ENCODE results near the gene MTARC1. TPM values are rescaled to one million over a fixed set of nuclear protein-coding genes. Genes with fewer than 3 reads are reported as not detected.
A peak's percentile ranks its signal among the peaks of the same experiment; 100 is the strongest.

Gene MTARC1
- total and polyA plus RNA-seq, 10 of the 15 experiments (the other 5 are each of a cell fraction or from before 2014, with no cell fraction given) = 0.23 to 1.5 (median 0.48) TPM

- TF ChIP-seq MTA3 (IDR thresholded peaks at IDR 0.05; ENCODE audit: borderline replicate concordance, low read length) (no peak), MYC (IDR thresholded peaks at IDR 0.05; ENCODE audit: insufficient read depth, insufficient read length, insufficient replicate concordance, low read length, severe bottlenecking) (no peak), SP1 (IDR thresholded peaks at IDR 0.05; ENCODE audit: low read depth, low read length) (no peak)
Observed at GRCh38 chr1:220747437-220748088, 39.1 kb upstream of the MTARC1 start (continued).

DNA sequence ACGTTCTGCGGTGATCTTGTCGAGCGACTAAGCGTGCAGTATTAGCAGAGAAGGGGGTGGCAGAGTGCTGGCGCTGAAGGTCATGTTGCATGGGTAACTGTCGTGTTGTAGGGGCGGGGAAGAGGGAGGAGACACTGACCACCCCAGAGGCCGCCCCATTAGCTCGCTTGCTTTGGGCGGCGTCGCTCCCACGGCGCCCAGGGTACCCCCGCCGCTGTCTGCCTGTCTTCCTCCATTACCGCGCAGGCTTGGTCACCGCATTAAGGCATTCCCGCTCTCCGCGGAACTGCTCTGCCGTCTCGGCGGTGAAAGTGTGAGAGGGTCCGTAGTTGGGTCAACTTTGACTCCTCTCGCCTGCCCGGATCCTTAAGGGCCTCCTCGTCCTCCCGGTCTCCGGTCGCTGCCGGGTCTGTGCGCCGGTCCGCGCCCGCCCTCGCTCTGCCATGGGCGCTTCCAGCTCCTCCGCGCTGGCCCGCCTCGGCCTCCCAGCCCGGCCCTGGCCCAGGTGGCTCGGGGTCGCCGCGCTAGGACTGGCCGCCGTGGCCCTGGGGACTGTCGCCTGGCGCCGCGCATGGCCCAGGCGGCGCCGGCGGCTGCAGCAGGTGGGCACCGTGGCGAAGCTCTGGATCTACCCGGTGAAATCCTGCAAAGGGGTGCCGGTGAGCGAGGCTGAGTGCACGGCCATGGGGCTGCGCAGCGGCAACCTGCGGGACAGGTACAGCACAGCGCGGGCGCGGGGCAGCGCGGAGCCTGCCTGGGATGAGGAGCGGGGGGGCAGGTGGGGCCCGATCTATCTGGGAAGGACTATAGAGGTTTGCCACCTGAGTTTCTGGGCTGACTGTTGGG is 38.4 kb upstream of the MTARC1 start, which contains the start of gene MTARC2:
MTARC2 (plus strand) TSS at position 234 of the 846 bp plus-strand sequence; CDS start at position 444, 210 bp downstream.
- intact Hi-C loops (cut with micrococcal nuclease; ENCODE audit: unreplicated experiment) (no loop called here), in situ Hi-C loops (cut with MboI) (no loop called here)
- H3K9ac ChIP-seq (ENCODE audit: control insufficient read depth, insufficient read depth, low read length) = no peak within 1 kb of the TSS
- ATAC-seq (peak; percentile 90), DNase-seq (ENCODE audit: low read depth, low spot score) (no peak), FAIRE-seq (no peak)
- H3K4me1 ChIP-seq (ENCODE audit: control insufficient read depth, insufficient read depth, low read length) = no peaks in the 10 kb centered on the region
- no TSS peak for BruUV-seq (replicated peaks)
- WGBS (ENCODE audit: insufficient coverage, insufficient replicate concordance, low lambda C conversion rate, missing lambda C conversion rate) = 1% methylated on average over 67 of the region's 77 CpGs
- ChIA-PET POLR2A (interaction anchor here (1.0 kb wide), 1 partner anchor 15 kb away, joined by 3 read pairs; no protein-coding TSS in a partner anchor), CTCF (interaction anchor here (1.7 to 2.6 kb wide), 3 partner anchors 15 to 28 kb away, joined by 4 to 12 read pairs (median 9); no protein-coding TSS in a partner anchor), RAD21 (ENCODE audit: unreplicated experiment) (interaction anchor here (1.1 kb wide), 1 partner anchor 15 kb away, joined by 4 read pairs; no protein-coding TSS in a partner anchor), SMC1A (ENCODE audit: uncharacterized antibody, unreplicated experiment) (interaction anchor here (0.9 to 2.2 kb wide), 2 partner anchors 10 to 11 kb away, joined by 3 to 6 read pairs; no protein-coding TSS in a partner anchor)
- peak within 1 kb of the TSS; percentile 17; the same call in 1 of the 2 replicates for H2AFZ ChIP-seq (ENCODE audit: control insufficient read depth, low read depth, low read length)
- peaks cover 2 to 10% of the 10 kb centered on the region in 2 experiments; a peak in 2 of 4 replicates for H3K27me3 ChIP-seq (replicated peaks in 1 of 2; ENCODE audit: control insufficient read depth in 2 of 2, insufficient read depth in 2 of 2, low read length in 1 of 2)
- no peak within 1 kb of the TSS for H3K27ac ChIP-seq (ENCODE audit: control insufficient read depth, insufficient read depth)
- H4K20me1 ChIP-seq (ENCODE audit: control insufficient read depth, insufficient read depth) = no peaks in the 10 kb centered on the region
- no peaks in the 10 kb centered on the region for H3K79me2 ChIP-seq (ENCODE audit: control insufficient read depth, insufficient read depth, low read length)
- H3K36me3 ChIP-seq (ENCODE audit: control insufficient read depth in 2 of 2, insufficient read depth in 2 of 2, low read length in 1 of 2) = no peaks in the 10 kb centered on the region
- H3K4me3 ChIP-seq = no peak within 1 kb of the TSS
- no peaks in the 10 kb centered on the region for H3K9me3 ChIP-seq (replicated peaks; ENCODE audit: control insufficient read depth, insufficient read depth, low read length)
- TF ChIP-seq IKZF1 (conservative IDR thresholded peaks at IDR 0.05) = peak; percentile 32; the same call in 1 of the 2 replicates
- peak; percentile 30; the same call in 1 of the 2 replicates for TF ChIP-seq POLR2A (IDR thresholded peaks at IDR 0.05; ENCODE audit: low read depth, low read length)
- no peak for TF ChIP-seq FOXK2 (IDR thresholded peaks at IDR 0.05)
- TF ChIP-seq HDGF (IDR thresholded peaks at IDR 0.05) = 0 out of 2 replicates have a peak, but pooled peaks have one; percentile 25
- no peak for TF ChIP-seq SP1 (IDR thresholded peaks at IDR 0.05; ENCODE audit: low read depth, low read length)
- no peak for TF ChIP-seq MLLT1 (IDR thresholded peaks at IDR 0.05)
- TF ChIP-seq BHLHE40 (IDR thresholded peaks at IDR 0.05; ENCODE audit: borderline replicate concordance in 1 of 2, low read depth in 2 of 2, low read length in 1 of 2) = peak in 1 of 2 experiments; percentile 26; a peak in 1 of 4 replicates
- TF ChIP-seq EED (IDR thresholded peaks at IDR 0.05; ENCODE audit: low read depth) = no peak
- TF ChIP-seq SKIL (IDR thresholded peaks at IDR 0.05; ENCODE audit: low read depth, poor library complexity, severe bottlenecking) = no peak
- no peak for TF ChIP-seq KDM1A (IDR thresholded peaks at IDR 0.05; ENCODE audit: borderline replicate concordance)
- TF ChIP-seq CHD1 (IDR thresholded peaks at IDR 0.05; ENCODE audit: low read depth, low read length) = no peak
- peak within 1 kb of the TSS; percentile 53; the same call in 1 of the 2 replicates for H3K4me2 ChIP-seq (ENCODE audit: control insufficient read depth, insufficient read depth)

All from GM12878 (cell line).